ENCODE results near the gene CLDN8.

The CLDN8 gene

DNA sequence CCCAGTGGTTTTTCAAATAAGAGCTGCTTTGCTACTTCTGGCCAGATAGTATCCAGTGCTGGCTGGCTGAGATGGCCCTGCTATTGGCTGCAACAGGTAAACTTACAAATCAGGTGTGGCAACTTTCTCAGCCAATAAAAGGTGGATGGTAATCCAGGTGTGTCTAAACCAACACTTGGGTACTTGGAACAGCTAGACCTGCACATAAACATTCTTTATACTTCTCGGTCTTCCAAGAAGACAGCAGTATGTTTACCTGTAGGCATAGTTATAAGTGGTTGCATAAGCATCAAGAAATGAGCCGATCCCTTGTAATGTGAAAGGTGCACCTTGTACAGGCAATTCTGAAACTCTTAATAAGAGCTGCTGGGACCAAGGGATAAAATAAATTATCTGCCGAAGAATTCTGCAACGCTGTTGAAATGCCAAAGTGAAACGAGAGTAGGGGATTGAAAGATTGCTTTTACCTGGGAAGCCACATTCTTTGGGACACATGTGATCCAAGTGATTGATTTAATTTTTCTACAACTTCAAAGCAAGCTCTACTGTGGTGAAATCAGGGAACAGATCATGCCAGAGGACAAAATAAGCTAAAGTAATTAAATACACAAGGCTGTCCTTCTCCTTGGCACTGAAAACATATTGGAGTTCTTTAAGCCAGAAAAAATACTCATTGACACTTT is at the start of gene CLDN8:
CLDN8 (minus strand) TSS at position 57 of the 683 bp plus-strand sequence. CDS start 172 bp downstream, outside the sequence.
- DNase-seq: no peak

DNA sequence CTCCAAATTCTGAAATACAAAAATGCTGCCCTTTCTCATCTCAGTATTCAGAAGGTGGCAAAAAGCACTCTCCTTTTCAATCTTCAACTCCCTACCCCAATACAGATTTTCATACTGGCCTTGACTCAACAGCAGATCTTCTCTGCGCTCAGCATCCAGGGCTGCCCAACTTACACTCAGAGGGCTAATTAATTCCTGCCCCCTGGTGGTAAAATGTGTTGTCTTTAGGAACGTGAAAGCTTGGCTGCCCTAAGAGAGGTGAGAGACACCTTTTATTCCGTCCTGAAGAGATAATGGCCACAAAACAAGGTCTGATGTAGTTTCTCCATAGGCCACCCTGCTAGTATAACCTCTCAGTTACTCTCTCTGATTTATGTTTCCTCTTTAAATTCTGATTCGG is 41.9 kb upstream of the CLDN8 start:
- DNase-seq: no peak

DNA sequence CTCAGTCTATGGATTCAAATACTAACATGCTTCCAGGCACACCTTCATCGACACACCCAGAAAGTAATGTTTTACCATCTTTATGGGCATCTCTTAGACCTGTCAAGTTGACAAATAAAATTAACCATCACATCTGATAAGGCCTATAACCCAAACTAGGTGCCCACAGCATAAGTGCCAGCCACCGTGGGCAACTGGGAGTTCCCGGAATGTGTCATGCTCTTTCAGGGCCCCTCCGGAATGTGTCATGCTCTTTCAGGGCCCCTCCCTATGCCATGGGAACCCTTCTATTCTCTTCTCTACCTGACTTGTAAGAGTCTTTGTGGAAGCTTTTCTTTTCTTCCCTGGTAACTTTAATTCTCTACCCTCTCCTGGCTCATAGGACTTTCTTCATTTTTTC is 40.2 kb upstream of the CLDN8 start:
- no peak for DNase-seq

DNA sequence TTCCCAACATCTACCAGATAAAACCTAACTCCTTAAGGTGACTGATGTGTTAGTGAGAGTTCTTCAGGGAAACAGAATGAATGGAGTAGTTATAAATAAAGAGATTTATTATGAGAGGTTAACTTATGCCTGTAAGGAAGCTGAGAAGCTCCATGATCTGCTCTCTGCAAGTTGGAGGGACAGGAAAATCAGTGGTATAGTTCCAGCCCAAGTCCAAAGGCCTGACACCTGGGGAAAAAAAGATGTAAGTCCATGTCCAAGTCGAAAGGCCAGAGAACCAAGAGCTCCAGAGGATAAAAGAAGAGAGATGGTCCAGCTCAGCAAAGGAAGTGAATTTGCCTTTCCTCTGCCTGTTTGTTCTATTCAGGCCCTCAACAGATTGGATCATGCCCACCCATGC is 39.8 kb upstream of the CLDN8 start:
- no peak for DNase-seq

DNA sequence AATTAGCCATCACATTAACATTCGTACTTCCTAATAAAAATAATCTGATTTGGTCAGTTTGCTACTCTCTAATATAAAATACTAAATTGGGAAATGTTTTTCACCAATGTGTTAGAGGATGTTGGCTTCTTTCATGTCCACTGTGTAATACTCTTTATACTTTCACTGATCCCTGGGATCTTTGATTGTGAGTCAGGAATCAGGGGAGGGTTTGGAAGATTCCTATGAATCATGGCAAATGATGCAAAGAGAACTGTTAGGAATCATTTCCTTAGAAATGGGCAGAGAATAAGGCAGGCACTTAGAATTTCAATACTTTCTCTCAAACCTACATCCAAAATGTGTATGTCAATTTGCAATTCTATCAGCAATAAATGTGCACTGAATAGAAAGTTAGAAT is 35.9 kb upstream of the CLDN8 start:
- no peak for DNase-seq

DNA sequence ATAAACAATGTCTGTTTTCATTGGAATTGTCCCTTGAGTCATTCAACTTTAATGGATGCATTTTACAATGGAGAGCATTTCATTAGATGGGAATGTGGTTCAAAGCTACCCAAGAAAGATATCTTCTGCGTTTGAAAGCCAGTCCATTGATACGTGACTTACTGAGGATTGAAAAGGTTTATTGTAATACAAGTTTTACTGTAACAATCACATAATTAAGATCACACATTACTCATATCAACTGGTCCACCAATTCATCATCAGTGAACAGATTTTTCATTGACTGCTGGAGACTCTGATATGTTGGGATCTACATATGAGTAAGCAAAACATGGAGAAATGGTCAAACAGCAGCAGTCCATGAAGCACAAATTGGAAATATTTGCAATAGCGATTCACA is 34.0 kb upstream of the CLDN8 start:
- DNase-seq: no peak

DNA sequence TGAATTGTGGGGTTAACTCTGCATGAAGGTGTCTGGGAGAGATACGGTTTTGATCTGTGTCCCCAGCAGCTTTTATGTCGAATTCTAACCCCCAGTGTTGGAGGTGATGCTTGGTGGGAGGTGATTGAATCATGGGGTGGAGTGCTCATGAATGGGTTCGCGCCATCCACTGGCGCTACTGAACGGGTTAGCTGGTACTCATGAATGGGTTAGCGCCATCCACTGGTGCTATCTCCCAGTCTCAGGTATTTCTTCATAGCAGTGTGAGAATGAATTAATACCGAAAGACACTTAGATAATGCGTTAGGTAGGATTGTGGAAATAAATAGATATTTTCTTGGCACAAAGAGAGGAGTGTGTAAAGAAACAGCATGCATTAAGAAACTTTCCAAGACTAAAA is 32.9 kb upstream of the CLDN8 start:
- DNase-seq: no peak

DNA sequence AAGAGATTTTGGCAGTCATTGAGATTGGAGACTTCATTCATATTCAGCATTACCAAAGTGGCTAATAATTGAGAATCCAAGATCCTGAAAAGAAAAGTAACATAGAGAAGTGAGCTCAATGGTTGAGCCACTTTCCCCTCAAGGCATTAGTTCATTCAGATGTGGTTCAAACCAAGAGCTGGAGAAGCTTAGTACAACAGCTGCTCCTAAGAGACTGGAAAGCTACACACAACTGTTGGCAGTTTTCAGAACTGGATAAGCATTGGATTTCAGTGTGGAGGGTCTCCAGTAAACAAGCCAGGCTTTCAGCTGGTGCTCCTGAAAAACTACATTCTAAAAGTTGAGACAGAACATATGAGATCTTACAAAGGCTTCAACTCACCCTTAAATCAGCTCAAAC is 29.2 kb upstream of the CLDN8 start:
- no peak for DNase-seq

DNA sequence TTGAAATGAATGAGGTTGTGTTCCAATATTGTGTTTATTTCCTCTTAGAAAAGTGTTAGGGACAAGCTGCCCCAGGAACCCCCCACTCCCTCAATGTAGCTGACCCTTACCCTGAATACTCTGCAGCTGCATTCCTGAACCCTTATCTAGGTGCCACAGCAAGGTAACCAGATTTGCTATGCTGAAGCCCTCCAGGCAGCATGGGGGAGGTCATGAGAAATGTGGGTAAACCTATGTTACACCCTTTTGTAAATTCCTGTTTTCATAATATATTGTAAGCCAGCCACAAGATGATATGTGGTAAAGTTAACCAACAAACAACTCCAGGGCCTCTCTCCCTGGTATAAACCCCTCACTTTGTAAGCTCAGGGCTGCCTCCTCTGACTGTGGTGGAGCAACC is 27.8 kb upstream of the CLDN8 start:
- DNase-seq: no peak

DNA sequence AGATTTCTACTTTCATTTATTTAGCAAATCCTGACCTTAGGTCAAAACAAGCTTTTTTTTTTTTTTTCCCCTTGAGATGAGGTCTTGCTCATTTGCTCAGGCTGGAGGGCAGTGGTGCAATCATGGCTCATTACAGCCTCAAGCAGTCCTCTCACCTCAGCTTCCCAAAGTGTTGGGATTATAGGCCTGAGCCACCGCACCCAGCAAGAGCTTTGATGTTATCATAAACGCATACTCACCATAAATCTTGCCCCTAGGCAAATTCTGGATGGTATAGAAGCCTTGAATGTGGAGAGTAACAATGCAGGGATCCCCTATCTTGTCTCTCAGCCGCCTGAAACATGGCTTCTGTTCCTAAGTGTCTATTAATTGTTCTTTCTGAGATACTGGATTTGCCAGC is 24.8 kb upstream of the CLDN8 start:
- DNase-seq: no peak

DNA sequence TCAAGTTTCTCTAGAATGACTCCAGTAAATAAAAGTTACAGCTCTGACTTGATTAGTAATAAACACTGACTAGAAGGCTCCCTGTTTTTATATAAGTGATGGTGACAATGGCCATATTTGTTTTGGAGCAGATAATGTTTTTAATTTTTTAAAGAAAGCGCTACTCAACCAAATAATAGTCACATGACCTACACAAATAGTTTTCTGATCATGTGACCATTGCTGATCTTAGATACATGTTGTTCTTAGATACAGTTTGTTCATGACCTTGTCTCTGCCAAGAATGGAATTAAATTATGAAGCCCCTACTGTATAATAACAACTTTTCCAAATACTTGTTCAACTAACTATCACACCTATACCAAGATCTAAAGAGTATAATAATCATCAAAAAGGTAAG is 22.3 kb upstream of the CLDN8 start:
- no peak for DNase-seq

DNA sequence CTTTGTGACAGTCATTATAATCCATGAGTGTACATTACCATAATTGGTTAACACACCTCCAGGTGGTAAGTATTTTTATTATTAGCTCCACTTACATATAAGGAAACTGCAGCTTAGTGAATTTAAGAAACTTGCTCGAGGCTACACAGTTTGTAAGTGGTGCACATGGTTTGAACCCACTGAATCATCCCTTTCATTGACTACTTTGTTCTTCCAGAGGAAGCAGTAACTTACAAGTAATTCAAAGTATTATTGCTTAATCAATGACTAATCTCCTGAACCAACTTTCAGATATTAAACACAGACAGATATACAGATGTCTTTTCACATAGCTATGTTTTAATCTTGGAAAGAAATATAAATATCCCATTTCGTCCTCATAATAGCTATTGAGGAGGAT is 18.7 kb upstream of the CLDN8 start:
- no peak for DNase-seq

DNA sequence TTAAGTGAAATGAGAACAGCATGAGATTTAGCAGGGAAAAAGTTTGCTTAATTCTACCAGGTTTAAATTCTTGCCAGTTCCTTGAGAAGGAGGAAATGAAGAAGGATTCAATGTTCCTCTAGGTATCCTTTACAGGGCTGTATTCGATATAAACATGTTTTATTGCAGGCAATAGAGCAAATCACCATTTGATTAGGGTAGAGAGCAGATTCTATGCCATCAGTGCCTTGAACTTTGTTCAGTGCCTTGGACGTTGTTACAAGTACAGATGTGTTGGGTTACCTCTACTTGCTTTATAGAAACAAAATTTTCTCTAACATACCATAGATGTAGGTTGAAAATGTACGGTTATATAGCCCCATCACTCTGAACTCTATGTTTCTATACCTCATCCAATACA is 18.2 kb upstream of the CLDN8 start:
- no peak for DNase-seq

DNA sequence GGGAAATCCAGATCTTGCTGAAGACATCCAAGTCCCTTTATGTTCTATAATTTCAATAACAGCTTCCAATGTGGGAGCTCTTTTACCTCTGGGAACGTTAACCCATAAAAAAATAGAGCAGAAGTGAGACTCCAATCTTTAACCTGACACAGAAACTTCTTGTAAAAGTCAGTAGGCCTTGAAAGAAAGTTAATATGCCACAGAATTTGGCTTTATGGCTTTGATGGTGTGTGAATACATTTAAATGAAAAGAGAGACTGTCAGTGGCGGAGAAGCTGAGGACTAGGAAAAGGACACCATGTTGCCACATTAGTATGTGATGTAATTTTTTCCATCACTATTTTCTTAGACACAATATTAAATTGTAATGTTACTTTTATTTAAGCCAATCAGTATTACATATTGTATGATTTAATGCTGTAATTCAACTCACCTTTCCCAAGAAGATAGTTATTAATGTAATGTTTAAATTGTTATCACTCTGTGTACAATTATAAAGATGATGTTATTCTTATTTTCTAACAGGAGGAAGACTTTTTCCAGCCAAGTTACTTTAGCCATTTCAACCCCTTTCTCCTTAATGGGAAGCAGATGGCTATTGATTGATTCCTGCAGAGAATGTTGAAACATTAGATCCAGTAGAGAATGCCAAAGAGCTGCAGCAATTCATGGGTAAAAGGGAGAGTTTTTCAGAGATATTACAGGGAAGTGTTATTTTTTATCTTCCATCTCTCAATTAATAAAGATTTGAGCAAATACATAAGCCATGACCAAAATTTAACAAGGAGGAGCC is 17.5 kb upstream of the CLDN8 start:
- no peak for DNase-seq

DNA sequence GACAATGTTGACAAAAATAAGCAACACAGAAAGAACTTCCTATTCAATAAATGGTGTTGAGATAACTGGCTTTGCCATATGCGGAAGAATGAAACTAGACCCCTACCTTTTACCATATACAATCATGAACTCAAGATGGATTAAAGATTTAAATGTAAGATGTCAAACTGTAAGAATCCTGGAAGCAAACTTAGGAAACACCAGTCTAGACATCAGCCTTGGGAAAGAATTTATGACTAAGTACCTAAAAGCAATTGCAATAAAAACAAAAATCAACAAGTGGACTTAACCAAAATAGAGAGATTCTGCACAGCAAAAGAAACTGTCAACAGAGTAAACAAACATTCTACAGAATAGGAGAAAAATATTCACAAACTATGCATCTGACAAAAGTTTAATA is 16.1 kb upstream of the CLDN8 start:
- no peak for DNase-seq

DNA sequence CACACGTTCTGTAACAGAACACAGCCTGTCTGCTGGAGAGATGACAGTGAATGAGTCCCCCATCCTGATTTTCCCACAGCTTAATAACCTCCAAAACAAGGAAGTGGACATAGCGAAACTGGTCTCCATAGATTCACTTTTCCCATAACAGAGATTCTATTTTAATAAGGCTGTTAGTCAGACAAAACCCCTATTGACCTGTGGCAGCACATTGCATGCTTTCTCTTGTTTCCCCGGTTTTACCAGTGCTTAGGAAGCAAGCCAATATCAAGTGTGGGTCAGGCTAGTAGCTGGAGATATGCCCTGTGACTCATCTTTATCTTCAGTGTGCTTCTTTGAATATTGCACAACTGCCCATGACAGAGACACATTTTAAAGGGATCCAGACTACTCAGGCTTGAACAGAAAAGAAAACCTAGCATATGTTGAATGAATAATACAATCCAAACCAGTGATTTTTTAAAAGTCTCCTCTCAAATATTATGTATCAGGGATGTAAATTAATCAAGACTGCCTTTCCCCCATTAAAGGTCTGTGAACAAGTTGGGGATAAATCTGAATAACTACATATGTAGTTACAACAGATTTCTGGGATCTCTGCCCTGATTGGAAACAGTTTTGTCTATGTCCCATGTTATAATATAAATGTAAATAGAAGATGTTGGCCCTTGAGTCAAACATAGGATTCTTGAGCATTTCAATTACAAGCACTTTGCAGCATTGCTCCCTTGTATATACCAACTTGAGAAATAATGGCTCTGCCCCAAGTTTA is 11.9 kb upstream of the CLDN8 start:
- DNase-seq: no peak

DNA sequence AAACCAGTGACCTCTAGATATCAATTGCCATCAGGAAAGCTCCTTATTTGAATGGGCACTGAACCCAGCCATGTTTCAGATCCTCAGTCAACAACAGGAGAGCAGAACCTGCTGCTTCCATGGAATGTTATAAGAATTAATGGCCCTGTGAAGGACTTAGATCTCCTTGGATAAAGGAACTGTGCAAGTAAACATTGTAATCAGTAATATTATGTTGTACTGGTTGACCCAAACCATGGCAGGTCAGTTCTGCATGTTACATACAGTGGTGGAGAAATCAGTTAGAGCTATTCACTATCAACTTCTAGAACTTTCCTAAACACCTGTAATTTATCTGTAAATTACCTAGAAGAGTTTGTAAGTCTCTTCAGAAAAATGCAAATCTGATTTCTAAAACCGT is 11.2 kb upstream of the CLDN8 start:
- DNase-seq: no peak

DNA sequence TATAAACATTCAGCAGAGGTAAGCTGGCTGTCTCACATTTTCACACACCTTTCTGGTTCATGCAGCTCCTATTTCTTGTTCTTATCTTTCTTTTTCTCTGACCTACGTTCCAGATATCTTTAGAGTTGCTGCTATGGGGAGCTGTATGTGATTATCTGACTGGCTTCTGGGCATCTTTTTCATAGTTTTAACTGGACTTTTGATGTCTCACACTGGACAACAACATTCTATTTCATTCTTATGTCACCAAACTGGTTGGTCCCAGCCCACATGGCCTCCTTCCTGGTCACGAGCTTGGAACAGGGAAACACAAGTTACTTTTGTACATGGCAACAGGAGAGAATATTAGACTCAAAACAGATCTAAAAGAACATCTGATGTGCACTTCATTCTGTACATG is 7.7 kb upstream of the CLDN8 start:
- no peak for DNase-seq

DNA sequence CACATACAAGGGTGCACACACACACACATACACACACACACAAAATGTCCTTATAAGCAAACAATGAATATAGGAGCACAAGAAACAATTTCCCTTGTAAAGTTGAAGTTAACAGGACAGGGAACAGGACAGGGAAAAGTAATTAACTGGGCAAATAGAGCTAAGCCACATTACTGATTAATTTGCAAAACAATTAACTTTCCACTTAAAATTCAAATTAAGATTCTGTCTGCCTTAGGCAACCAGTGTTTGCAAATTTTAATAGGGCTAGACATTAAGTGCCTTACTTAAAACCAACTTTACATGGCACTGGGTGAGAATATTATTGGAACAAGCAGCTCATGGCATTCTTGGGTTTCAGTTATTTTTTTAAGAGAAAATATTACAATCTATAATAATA is 6.8 kb upstream of the CLDN8 start:
- DNase-seq: no peak

DNA sequence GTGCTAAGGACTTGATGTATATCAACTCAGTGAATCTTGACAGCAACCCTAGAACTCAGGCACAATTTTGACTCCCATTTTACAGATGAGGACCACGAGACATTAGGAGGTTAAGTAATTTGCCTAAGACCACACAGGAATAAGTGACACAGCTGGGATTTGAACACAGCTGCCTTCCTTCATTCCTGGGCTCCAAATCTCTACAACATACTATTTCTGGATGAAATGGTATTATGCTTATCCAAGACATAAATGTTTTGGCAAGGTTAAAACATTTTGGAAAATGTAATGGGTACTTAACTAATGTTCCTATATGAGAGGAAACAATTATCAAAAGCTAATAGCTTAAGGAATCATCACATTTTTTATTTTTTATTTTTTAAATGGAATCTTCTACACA is 4.8 kb downstream of the CLDN8 start:
- DNase-seq: no peak

DNA sequence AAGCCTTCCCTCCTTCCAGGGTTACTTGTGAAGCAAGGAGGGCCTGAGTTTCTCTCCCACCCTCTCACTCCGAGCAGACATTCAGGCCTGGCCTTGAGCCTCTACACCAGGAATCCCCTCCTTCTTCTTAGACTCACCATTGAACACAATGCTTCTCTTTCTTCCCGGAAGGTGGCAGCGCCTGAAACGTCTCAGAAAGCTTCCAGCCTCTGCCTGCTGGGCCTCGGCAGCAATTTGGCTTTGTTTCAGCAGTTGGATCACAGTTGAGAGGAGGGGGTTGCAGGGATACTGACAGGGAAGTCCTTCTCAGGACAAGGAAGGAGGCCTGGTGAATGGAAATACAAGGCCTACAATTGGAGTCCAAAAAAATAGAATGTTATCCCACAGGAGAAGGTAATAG is 6.3 kb downstream of the CLDN8 start:
- DNase-seq: no peak

DNA sequence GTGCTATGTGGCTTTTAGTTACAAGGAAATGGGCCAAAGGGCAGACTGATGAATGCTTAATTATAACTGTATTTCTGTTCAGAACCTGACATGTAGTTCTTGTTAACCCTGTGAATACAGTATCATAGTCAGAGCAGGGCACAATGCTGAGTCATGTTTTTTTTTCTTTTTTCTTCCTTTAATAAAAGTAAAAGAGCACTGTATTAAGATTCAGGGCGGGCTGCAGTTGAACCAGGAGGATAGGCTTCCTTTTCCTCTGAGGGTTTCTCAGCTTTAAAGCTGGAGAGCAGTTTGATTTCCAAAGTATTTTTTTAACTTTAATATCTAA is 8.7 kb downstream of the CLDN8 start:
- DNase-seq: no peak

DNA sequence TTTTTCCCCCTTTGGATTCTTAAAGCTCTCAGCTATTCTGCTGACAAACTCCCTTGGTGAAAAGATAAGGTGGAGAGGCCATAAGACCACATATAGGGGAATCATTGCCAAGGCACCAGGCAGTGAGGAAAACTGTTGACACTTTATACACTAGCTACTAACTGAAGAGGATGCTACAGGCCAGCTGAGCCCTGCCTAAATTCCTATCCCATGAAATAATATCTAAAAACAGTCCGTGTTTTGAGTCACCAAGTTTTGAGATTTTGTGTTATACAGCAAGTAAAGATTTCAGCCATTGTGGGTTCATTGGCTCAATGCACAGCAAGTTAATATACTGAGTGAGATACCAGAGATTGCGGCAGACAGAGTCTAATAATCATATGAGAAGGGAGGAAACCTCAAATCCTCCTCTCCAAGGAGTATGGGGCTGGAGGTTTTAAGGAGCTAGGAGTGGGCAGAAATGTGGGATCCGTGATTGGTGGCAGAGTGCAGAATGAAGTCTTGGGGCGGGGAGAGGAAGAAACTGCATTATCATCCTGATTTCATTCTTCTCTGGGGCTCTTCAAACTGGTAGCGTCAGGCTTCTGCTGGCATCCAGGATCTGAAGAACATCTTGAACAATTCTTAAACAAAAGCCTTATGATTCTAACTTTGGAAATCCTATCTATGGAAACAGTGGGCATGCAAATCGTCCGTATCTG is 9.2 kb downstream of the CLDN8 start:
- DNase-seq: no peak

DNA sequence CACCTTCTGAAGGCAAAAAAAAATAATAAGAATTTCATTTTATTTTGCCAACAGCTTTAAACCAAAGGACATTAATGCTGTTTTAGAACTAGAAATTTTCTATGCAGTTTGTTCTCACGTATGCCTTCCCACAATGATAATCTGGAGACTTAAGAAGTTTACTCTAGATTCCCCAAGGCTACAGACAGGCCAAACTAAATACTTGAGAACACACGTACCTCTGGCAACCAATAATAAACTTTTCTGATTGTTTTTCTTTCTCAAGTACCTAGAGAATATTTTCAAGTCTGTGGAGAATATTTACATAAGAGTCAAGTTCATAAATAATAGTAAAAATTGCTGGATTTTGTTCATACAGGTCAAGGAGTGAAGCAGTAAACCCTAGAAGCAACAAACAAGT is 15.9 kb downstream of the CLDN8 start:
- DNase-seq: no peak
